Activated T-helper 17 cell treated with anti-CD3 and anti-CD28 coated beads, Interleukin-2, amount 50 U/mL, for 72 hours (primary cell): ENCODE results near the gene C11orf21. TPM values are rescaled to one million over a fixed set of nuclear protein-coding genes. Genes with fewer than 3 reads are reported as not detected.
A peak's percentile ranks its signal among the peaks of the same experiment; 100 is the strongest.

Experiments
- ATAC-seq: fragments of 150-1000 bp; cut with Tn5 transposase; replicated peaks from 2 replicates; pipeline ENCODE4 v1.10.0; 2021; ENCODE audit warnings: mild to moderate bottlenecking, moderate library complexity
- H3K27ac Mint-ChIP-seq: one replicate; pipeline ENCODE4 v1.8.0; 2022; ENCODE audit warnings: mixed read lengths
- H3K27me3 Mint-ChIP-seq: one replicate; pipeline ENCODE4 v1.8.0; 2022; ENCODE audit warnings: mixed read lengths
- H3K36me3 Mint-ChIP-seq: one replicate; pipeline ENCODE4 v1.8.0; 2022; ENCODE audit warnings: low read depth, mild to moderate bottlenecking, mixed read lengths
- H3K4me1 Mint-ChIP-seq: one replicate; pipeline ENCODE4 v1.8.0; 2022; ENCODE audit warnings: mixed read lengths
- H3K4me3 Mint-ChIP-seq: one replicate; pipeline ENCODE4 v1.8.0; 2022; ENCODE audit warnings: mild to moderate bottlenecking, mixed read lengths
- H3K9me3 Mint-ChIP-seq: one replicate; pipeline ENCODE4 v1.8.0; 2022; ENCODE audit warnings: mixed read lengths
- total RNA-seq, 2 donors: library from RNA; stranded (reverse); gene quantifications; one replicate each; pipeline ENCODE4 v1.2.3, GENCODE V29; 2022

Gene C11orf21
- total RNA-seq, 2 donors from 2014 or later = 8.4 to 24.6 TPM

DNA sequence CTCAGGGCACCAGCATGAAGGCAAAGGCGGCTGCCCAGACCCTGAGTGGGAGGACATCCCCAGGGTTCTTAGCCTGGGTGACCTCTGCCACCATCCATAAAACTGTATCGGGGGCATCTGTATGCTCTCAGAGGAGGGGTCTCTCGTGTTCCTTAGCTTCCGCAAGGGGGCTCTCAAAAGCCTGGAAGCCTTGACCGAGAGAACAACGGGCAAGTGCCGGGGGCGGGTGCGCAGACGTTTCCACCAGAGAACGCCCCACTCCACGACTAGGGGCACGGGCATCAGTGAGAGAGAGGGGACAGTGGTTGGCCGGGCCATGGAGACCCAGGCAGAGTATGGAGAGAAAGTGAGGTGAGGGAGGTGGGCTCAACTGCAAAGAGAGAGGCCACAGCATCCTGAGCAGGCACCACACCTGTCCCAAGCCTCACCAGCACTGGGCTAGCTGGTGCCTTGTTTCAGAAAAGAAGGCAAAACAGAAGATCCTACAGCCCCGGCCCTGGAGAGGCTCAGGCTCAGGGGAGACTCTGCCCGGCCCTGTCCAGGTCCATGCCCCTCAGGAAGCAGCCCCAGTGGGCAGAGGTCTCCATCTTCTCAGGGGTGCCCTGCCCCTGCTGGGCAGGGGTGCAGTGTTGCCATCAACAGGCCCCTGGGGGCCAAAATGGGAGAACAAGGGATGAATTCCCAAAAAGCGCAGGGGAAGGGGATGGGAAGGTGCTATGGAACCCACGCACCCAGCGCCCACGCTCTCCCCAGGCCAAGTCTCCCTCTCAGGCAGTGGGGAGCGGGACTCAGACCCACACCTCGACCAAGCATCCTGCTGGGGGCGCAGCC lies 6.0 kb upstream of the C11orf21 start:
- peaks cover 12% of the 10 kb centered on the region for H3K4me1 Mint-ChIP-seq
- no peak for ATAC-seq
- H3K36me3 Mint-ChIP-seq = no peaks in the 10 kb centered on the region
- H3K4me3 Mint-ChIP-seq = no peak overlapping the region
- no peaks in the 10 kb centered on the region for H3K9me3 Mint-ChIP-seq
- H3K27ac Mint-ChIP-seq = no peak overlapping the region
- no peaks in the 10 kb centered on the region for H3K27me3 Mint-ChIP-seq

DNA sequence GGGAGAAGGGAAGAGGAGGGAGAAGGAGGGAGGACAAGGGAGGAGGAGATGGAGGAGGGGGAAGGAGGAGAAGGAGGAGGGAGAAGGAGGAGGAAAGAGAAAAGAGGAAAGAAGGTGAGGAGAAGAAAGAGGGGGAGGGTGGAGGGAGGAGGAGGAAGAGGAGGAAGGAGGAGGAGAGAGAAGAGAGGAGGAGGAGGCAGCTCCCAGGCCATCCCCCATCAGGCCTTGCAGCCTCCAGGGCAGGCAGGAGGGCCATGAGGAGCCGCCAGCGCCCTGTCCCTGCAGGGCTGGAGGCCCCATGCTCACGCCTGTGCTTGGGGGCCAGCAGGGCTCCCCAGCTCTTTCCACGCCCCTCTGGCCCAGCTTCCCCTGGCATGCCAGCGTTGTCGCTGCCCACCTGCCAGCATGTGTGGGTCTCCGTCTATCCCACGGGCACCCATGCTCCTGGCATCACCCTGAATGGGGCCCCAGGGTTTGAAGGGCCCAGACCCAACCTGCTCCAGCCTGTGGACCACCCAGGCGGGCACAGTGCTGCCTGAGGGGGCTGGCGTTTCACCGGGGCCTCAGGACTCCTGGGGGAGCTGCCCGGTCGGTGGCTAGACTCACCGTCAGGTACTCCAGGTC lies 5.3 kb upstream of the C11orf21 start:
- Mint-ChIP-seq H3K4me3 (peak overlapping the region; percentile 79), H3K9me3 (no peaks in the 10 kb centered on the region), H3K27ac (peak overlapping the region; percentile 96), H3K36me3 (no peaks in the 10 kb centered on the region), H3K4me1 (peaks cover 15% of the 10 kb centered on the region), H3K27me3 (no peaks in the 10 kb centered on the region)
- ATAC-seq = no peak

DNA sequence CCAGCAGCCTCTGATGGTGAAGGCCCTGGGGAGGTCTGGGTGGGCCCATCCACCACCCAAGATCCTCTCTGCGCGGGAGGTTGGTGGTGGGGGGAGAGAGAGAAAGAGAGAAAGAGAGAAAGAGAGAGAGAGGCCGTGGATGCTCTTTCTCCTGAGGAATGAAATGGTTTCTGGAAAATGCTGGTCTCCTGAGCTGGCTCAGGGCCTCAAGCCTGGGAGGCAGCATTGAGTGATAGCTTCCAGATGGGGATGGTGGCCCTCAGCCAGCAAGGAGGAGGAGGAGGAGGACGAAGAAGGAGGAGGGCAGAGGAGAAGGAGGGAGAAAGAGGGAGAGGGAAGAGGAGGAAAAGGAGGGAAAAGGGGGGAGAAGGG lies 4.7 kb upstream of the C11orf21 start:
- no peaks in the 10 kb centered on the region for H3K9me3 Mint-ChIP-seq
- H3K36me3 Mint-ChIP-seq = no peaks in the 10 kb centered on the region
- peak overlapping the region; percentile 96 for H3K27ac Mint-ChIP-seq
- no peaks in the 10 kb centered on the region for H3K27me3 Mint-ChIP-seq
- ATAC-seq = no peak
- H3K4me1 Mint-ChIP-seq = peaks cover 15% of the 10 kb centered on the region
- peak overlapping the region; percentile 79 for H3K4me3 Mint-ChIP-seq

DNA sequence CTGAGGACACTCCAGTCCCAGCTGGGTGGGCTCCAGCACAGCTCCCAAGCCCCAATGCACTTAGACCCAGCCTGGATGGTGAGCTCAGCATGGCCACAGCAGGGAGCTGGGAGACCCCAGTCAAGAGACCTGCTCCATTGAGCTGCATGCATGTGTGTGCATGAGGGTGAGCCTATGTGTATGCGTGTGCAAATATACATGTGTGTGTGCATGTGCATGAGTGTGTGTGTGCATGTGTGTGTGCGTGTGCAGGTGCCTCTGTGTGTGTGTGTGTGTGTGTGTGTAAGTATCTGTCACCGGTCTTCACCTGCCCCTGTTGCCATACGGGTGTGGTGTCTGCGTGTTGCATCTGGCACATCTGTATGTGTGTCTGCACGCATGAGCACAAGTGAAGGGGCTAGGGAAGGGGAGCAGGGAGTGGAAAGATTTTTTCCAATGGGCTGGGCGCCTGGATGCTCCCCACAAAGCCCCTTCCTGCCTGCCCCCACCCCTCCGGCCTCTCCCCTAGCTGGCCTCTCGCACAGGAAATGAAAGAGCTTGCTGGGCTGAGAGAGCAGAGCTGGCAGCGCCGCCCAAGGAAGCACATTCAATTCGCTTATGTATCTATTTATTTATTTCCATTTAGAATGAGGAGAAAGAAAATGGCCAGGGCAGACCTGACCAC lies 4.2 kb upstream of the C11orf21 start:
- no peak for ATAC-seq
- Mint-ChIP-seq H3K4me3 (peak overlapping the region; percentile 79), H3K36me3 (no peaks in the 10 kb centered on the region), H3K27me3 (no peaks in the 10 kb centered on the region), H3K27ac (peak overlapping the region; percentile 96), H3K9me3 (no peaks in the 10 kb centered on the region), H3K4me1 (peaks cover 15% of the 10 kb centered on the region)

DNA sequence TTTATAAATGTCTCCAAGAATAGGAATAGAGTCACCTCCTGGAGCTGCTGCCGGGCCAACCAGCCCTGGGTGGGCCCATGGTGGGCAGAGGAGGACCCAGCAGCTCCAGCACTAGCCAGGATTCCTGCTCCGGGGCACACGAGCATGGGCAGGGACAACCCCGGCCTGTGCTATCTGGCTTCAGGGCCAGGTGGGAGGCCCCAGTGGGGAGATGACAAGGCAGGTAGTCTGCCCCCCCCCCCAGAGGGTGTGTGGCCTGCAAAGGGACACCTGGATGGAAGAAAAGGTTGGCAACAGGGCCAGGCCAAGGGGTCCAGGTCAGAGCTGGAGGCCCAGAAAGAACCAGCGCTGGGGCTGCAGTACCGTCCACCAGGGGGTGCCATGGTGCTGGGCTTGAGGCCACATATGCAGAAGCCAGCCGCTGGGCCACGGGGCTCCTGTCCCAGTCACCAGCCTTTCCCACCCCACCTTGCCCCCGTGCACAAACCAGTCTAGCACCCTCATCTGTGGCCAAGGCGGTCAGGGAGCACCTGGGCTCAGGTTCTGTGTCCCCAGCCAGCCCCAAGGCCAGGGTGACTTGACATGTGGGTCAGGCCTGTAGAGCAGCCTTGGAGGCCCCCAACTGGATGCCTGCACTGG lies 3.5 kb upstream of the C11orf21 start:
- Mint-ChIP-seq H3K27ac (peak overlapping the region; percentile 38), H3K27me3 (no peaks in the 10 kb centered on the region), H3K4me3 (peak overlapping the region; percentile 79), H3K9me3 (no peaks in the 10 kb centered on the region), H3K4me1 (peaks cover 15% of the 10 kb centered on the region), H3K36me3 (no peaks in the 10 kb centered on the region)
- peak; percentile 40 for ATAC-seq

DNA sequence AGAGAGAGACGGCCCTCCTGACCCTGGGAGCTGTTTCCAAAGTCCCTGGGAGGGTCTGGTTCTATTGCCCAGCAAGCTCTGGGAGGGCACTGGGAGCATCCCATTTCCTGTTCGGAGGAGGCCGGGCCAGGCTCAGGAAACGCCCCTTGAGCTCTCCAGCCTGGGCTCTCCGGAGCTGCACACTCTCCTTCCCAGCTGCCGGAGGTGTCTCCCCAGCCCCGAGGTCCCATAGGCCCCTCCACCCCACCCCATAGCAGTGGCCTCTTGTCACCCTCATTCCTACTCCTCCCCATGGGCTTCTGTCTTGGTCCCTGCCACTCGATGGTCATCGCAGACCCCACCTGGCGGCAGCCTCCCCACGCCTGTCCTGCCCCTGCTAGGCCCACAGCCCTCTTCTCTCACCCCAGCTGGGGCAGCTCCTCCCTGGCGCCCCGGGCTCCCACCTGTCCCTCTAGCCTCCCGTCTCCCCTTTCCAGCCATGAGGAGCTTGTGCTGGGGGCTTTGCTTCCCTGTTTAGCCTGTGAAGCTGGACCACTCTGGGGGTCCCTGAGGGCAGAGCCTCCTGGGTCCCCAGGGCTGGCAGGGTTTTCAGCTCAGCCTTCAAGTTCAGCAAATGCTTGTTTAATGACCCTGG lies 2.9 kb upstream of the C11orf21 start:
- H3K4me3 Mint-ChIP-seq = peak overlapping the region; percentile 79
- no peaks in the 10 kb centered on the region for H3K9me3 Mint-ChIP-seq
- H3K27ac Mint-ChIP-seq = peak overlapping the region; percentile 38
- no peak for ATAC-seq
- no peaks in the 10 kb centered on the region for H3K27me3 Mint-ChIP-seq
- peaks cover 15% of the 10 kb centered on the region for H3K4me1 Mint-ChIP-seq
- no peaks in the 10 kb centered on the region for H3K36me3 Mint-ChIP-seq

DNA sequence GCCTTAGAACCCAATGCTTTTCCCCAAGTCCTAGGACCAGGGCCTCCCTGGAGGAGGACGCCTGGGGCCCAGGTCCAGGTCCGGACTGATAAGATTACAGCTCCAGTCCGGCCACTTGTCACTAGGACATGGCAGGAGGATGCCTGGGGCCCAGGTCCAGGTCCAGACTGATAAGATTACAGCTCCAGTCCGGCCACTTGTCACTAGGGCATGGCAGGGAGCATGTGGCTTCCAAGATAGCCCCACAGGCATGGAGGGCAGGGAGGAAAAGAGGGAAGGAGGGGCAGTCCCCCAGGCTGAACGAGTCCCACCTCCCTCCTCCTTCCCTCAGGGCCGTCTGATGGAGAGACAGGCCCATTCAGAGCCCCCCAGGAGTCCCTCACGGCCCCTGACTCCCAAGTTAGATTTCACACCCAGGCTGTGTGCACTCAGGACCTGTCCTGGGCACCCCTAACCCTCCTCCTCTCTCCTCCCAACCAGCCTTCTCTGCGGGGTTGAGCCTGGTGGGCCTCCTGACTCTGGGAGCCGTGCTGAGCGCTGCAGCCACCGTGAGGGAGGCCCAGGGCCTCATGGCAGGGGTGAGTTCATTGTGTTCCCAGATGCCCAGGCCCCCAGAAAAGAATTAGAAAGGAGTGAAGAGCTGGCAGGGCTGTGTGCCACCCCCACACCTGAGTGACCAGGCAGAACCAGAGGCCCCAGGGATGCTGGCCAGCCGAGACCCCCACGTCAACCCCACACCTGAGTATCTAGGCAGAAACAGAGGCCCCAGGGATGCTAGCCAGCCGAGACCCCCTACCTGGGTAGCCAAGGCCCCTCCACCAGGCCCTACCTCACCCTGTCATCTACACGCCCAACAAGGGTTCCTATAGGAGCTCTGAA lies 2.1 kb upstream of the C11orf21 start:
- Mint-ChIP-seq H3K4me3 (peak overlapping the region; percentile 97), H3K9me3 (no peaks in the 10 kb centered on the region), H3K27me3 (no peaks in the 10 kb centered on the region), H3K4me1 (peaks cover 15% of the 10 kb centered on the region), H3K27ac (no peak overlapping the region), H3K36me3 (no peaks in the 10 kb centered on the region)
- ATAC-seq = no peak

DNA sequence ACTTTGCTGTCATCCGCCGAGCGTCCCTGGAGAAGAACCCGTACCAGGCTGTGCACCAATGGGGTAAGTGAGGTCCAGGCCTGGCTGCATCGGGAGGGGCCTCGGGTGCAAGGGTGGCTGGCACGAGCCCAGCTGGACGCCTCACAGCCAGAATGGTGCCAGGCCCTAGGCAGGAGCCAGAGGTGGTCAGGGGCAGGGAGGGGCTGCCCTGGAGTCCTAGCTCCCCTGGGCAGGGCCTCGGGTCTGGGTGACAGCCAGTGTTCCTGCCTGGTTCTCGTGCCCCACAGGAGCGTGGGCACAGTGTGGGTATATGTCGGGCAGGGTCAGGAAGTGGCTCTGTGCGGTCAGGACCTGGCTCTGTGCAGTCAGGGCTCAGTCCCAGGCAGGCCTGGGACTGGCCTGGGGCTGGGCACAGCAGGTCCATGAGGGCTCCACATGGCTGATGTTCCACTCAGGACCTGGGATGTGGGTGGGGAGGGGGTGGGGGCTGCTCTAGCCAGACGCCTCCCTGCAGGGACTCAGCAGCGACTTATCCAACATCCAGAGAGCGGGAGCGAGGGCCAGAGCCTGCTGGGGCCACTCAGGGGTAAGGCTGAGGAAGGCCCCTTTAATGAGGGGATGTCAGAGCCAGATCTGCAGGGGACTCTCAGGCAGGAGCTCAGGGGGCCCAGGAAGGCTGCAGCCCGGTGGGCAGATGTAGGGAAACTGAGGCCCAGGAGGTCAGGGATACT lies 1.3 kb upstream of the C11orf21 start:
- Mint-ChIP-seq H3K36me3 (no peaks in the 10 kb centered on the region), H3K27me3 (no peaks in the 10 kb centered on the region), H3K4me1 (peaks cover 16% of the 10 kb centered on the region), H3K27ac (peak overlapping the region; percentile 96), H3K9me3 (no peaks in the 10 kb centered on the region), H3K4me3 (peak overlapping the region; percentile 97)
- ATAC-seq = peak; percentile 20

DNA sequence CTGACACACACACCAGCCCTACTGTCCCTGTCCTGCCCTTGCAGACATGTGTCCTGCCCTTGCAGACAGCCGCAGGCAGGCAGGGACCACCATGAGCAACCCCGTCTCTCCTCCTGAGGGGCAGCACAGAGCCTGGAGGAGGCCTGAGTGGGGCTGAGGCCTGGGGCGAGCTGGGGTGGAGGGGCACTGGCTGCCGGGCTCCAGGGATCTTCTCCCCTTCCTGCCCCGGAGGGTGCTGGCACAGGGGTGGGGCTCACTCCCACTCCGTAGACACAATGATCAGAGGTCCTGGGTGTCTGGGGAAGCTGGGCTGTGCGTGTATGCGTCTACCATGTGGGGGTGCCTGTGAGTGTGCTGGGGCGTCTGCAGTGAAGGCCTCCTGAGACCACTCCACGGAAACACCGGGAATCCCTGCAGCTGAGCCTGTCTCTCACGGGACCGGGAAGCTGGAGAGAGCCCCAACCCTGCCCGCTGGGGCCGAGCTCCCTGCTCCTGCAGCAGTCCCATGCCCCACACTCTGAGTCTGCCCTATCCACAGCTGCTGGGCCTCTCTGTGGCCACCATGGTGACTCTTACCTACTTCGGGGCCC lies 683 bp upstream of the C11orf21 start:
- H3K36me3 Mint-ChIP-seq = no peaks in the 10 kb centered on the region
- no peaks in the 10 kb centered on the region for H3K9me3 Mint-ChIP-seq
- H3K4me3 Mint-ChIP-seq = peak overlapping the region; percentile 97
- ATAC-seq = peak; percentile 30
- no peaks in the 10 kb centered on the region for H3K27me3 Mint-ChIP-seq
- peak overlapping the region; percentile 96 for H3K27ac Mint-ChIP-seq
- H3K4me1 Mint-ChIP-seq = peaks cover 22% of the 10 kb centered on the region

DNA sequence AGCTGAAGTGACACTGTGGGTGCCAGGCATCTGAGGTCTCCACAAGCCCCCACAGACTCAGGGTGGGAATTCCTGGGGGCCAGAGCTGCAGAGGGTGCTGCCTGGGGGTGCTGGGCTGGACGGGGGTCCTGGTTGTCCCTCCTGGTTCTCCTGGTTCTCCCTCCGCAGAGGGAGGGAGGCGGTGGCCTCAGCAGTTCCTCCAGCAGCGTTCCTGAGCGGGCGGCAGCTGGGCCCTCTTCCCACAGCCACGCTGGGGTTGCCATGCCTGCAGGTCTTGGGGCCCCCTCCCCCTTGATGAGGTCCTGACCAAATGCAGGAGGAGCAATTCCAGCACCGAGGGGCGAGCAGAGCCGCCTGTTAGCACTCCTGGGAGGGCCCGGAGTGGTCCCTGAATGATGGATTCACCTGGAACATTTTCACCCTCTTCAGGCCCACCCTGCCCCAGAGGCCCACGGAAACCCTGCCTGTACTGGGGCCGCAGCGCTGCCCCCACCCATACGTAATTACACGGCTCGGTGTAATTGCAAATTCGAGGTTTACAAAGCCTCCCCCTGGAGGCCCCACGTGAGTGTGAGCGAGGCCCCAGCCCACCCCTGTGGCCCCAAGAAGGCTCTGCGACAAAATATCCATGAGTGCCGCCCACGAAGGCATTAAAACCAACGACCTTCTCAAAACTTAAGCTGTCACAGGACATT lies 635 bp downstream of the C11orf21 start:
- no peaks in the 10 kb centered on the region for H3K9me3 Mint-ChIP-seq
- no peaks in the 10 kb centered on the region for H3K36me3 Mint-ChIP-seq
- peak overlapping the region; percentile 97 for H3K4me3 Mint-ChIP-seq
- no peak for ATAC-seq
- H3K4me1 Mint-ChIP-seq = peaks cover 19% of the 10 kb centered on the region
- no peaks in the 10 kb centered on the region for H3K27me3 Mint-ChIP-seq
- H3K27ac Mint-ChIP-seq = peak overlapping the region; percentile 96

DNA sequence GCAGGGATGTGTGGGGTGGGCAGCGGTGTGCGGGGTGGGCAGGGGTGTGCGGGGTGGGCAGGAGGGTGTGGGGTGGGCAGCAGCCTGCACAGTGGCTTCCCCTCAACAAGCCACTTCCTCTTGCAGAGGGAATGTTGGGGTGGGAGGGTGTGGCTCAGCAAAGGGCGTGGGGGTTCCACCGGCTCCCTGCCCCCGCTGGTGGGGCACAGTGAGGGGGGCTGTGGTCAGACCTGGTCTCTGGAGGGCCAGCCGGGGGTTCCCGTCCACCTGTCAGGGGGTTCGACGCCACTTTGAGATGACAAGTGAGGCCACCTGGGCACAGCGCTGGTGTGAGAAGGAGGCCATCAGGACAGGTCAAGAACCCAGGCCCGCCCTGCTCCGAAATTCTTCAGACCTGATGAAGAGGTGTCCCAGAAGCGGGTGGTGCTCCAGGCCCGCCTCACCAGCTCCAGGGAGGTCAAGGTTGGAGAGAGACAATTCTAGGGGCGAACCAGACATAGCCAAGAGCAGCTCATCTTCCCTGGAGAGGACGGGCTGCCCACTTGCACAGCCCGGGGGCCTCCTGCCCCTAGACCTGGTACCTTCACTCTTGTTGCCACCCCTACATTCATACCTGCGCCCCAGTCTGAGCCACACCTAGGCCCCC lies 1.3 kb downstream of the C11orf21 start:
- H3K27ac Mint-ChIP-seq = peak overlapping the region; percentile 96
- H3K36me3 Mint-ChIP-seq = no peaks in the 10 kb centered on the region
- H3K9me3 Mint-ChIP-seq = no peaks in the 10 kb centered on the region
- no peak for ATAC-seq
- H3K4me3 Mint-ChIP-seq = peak overlapping the region; percentile 97
- peaks cover 16% of the 10 kb centered on the region for H3K4me1 Mint-ChIP-seq
- H3K27me3 Mint-ChIP-seq = no peaks in the 10 kb centered on the region

DNA sequence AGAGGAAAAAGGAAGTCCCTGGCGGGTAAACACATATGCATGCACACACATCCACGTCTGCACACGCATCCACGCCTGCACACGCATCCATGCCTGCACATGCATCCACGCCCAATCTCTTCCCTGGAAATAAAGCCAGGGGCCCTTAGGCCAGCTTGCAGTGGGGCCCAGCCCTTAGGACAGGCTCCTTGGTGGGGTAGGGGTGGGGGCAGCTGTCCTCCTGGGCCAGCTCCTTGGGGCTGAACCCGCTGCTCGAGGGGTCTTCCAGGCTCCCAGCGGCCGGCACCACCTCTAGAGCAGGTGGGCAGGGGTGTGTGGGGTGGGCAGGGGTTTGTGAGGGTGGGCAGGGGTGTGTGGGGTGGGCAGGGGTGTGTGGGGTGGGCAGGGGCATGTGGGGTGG lies 1.9 kb downstream of the C11orf21 start:
- Mint-ChIP-seq H3K9me3 (no peaks in the 10 kb centered on the region), H3K4me3 (peak overlapping the region; percentile 48), H3K4me1 (peaks cover 16% of the 10 kb centered on the region), H3K27me3 (no peaks in the 10 kb centered on the region), H3K27ac (peak overlapping the region; percentile 58), H3K36me3 (no peaks in the 10 kb centered on the region)
- ATAC-seq = no peak
